ENCODE data around the gene CHIC2. TPM values are rescaled to one million over a fixed set of nuclear protein-coding genes. Genes with fewer than 3 reads are reported as not detected.

CHIC2 gene
- total RNA-seq, 1 experiment from 2014 or later, result 52.3 TPM

- TF ChIP-seq EZH2phosphoT487 (IDR thresholded peaks at IDR 0.05; ENCODE audit: borderline replicate concordance, low read length) (no peak), CTCF (conservative IDR thresholded peaks at IDR 0.05; ENCODE audit: low read depth, low read length) (no peak), EZH2 (IDR thresholded peaks at IDR 0.05; ENCODE audit: low read length, unreplicated experiment) (no peak)
- DNase-seq (peak; percentile 100), ATAC-seq (peak; percentile 86)
- Histone ChIP-seq H3K4me2 (ENCODE audit: low read length) (peak overlapping the region; percentile 76), H3K4me3 (ENCODE audit: low read length) (peak overlapping the region; percentile 24; the same call in 1 of the 2 replicates), H4K20me1 (ENCODE audit: low read length) (no peaks in the 10 kb centered on the region), H3K36me3 (ENCODE audit: low read depth, low read length) (no peaks in the 10 kb centered on the region), H3K9me2 (replicated peaks; ENCODE audit: low read length) (no peaks in the 10 kb centered on the region), H3K27ac (ENCODE audit: low read length) (peak overlapping the region; percentile 67), H3K9me3 (ENCODE audit: low read length) (no peaks in the 10 kb centered on the region), H3K79me2 (ENCODE audit: low read length) (0 out of 2 replicates have a peak, but pooled peaks cover 4% of the 10 kb centered on the region), H3K27me3 (ENCODE audit: low read length) (no peaks in the 10 kb centered on the region), H3K4me1 (ENCODE audit: insufficient read depth, low read length) (peaks cover 55% of the 10 kb centered on the region), H3K9ac (ENCODE audit: low read length) (no peak overlapping the region), H3F3A (ENCODE audit: low read length, unreplicated experiment) (peaks cover 5% of the 10 kb centered on the region), H2AFZ (ENCODE audit: low read length) (no peak overlapping the region)
- ChIA-PET POLR2A (ENCODE audit: unreplicated experiment) (no interaction called here), CTCF (no interaction called here)
- BruUV-seq (replicated peaks), result no TSS peak
- intact Hi-C loops (cut with micrococcal nuclease), result loop anchor here (1.0 kb wide), 2 partner anchors 19 to 152 kb away; no protein-coding TSS in a partner anchor
Measured at GRCh38 chr4:54082168-54082567, 17.8 kb upstream of the CHIC2 start.

DNA sequence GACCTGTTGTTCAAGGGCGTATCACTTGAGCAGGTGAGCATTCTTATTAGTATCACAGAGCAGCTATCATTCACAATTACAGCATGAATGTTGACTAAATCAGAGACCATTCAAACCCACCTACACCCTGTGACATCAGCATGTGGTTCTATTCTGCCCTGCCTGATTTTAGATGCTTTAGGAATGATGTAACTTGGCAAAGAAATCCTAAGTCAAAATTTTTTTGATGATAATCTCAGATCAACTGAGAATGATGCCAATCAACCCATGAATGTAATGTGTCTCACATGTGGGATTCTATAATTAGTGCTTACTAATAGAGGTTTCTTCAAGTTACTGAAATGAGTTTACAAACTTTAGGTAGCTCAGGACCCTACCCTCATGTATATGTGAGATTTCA lies 13.4 kb upstream of the CHIC2 start:
- H3K9me2 ChIP-seq (replicated peaks; ENCODE audit: low read length), result no peaks in the 10 kb centered on the region
- no peaks in the 10 kb centered on the region for H4K20me1 ChIP-seq (ENCODE audit: low read length)
- intact Hi-C loops (cut with micrococcal nuclease), result no loop called here
- DNase-seq (peak; percentile 70), ATAC-seq (no peak)
- no peaks in the 10 kb centered on the region for H3K9me3 ChIP-seq (ENCODE audit: low read length)
- H2AFZ ChIP-seq (ENCODE audit: low read length), result no peak overlapping the region
- H3K4me2 ChIP-seq (ENCODE audit: low read length), result peak overlapping the region; percentile 3; the same call in 1 of the 2 replicates
- BruUV-seq (replicated peaks), result no TSS peak
- no peak for TF ChIP-seq EZH2phosphoT487 (IDR thresholded peaks at IDR 0.05; ENCODE audit: borderline replicate concordance, low read length)
- H3K9ac ChIP-seq (ENCODE audit: low read length), result no peak overlapping the region
- no peaks in the 10 kb centered on the region for H3K36me3 ChIP-seq (ENCODE audit: low read depth, low read length)
- CTCF ChIA-PET, result no interaction called here
- peaks cover 5% of the 10 kb centered on the region for H3F3A ChIP-seq (ENCODE audit: low read length, unreplicated experiment)
- H3K4me1 ChIP-seq (ENCODE audit: insufficient read depth, low read length), result peaks cover 36% of the 10 kb centered on the region
- POLR2A ChIA-PET (ENCODE audit: unreplicated experiment), result no interaction called here
- no peaks in the 10 kb centered on the region for H3K27me3 ChIP-seq (ENCODE audit: low read length)
- no peak overlapping the region for H3K4me3 ChIP-seq (ENCODE audit: low read length)
- no peaks in the 10 kb centered on the region for H3K79me2 ChIP-seq (ENCODE audit: low read length)
- no peak overlapping the region for H3K27ac ChIP-seq (ENCODE audit: low read length)

DNA sequence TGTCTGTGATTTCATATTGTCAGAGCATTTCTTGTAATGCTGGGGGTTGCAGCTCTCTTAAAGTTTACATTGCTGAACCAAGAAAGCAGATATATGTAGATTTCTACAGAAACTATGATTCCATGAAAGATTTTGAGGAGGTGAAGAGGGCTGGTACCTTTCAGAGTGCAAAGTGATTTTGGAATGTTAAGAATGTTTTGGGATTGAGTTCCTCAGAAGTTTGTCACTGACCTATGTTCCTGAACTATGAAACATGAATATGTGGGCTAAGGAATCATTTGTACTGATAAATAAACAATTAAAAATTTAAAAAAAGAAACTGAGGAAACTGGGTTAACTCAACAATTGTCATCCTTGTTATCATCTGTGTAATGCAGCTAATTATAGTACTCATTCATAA lies 12.3 kb upstream of the CHIC2 start:
- H3K4me2 ChIP-seq (ENCODE audit: low read length), result peak overlapping the region; percentile 54
- no peaks in the 10 kb centered on the region for H3K79me2 ChIP-seq (ENCODE audit: low read length)
- no peaks in the 10 kb centered on the region for H3K36me3 ChIP-seq (ENCODE audit: low read depth, low read length)
- TF ChIP-seq EZH2 (IDR thresholded peaks at IDR 0.05; ENCODE audit: low read length, unreplicated experiment), result no peak
- no peak for TF ChIP-seq CTCF (conservative IDR thresholded peaks at IDR 0.05; ENCODE audit: low read depth, low read length)
- no peak for TF ChIP-seq EZH2phosphoT487 (IDR thresholded peaks at IDR 0.05; ENCODE audit: borderline replicate concordance, low read length)
- H3K9ac ChIP-seq (ENCODE audit: low read length), result no peak overlapping the region
- no peak overlapping the region for H3K27ac ChIP-seq (ENCODE audit: low read length)
- peaks cover 26% of the 10 kb centered on the region for H3K4me1 ChIP-seq (ENCODE audit: insufficient read depth, low read length)
- H3K4me3 ChIP-seq (ENCODE audit: low read length), result 0 out of 2 replicates have a peak overlapping the region, but pooled peaks have one; percentile 4
- H3F3A ChIP-seq (ENCODE audit: low read length, unreplicated experiment), result no peaks in the 10 kb centered on the region
- intact Hi-C loops (cut with micrococcal nuclease), result no loop called here
- no peaks in the 10 kb centered on the region for H3K9me3 ChIP-seq (ENCODE audit: low read length)
- BruUV-seq (replicated peaks), result no TSS peak
- DNase-seq (peak; percentile 63), ATAC-seq (peak; percentile 51)
- H3K27me3 ChIP-seq (ENCODE audit: low read length), result no peaks in the 10 kb centered on the region
- no peaks in the 10 kb centered on the region for H4K20me1 ChIP-seq (ENCODE audit: low read length)
- H3K9me2 ChIP-seq (replicated peaks; ENCODE audit: low read length), result no peaks in the 10 kb centered on the region
- ChIA-PET POLR2A (ENCODE audit: unreplicated experiment) (no interaction called here), CTCF (interaction anchor here (0.5 kb wide), 1 partner anchor 166 kb away, joined by 5 read pairs; no protein-coding TSS in a partner anchor)
- no peak overlapping the region for H2AFZ ChIP-seq (ENCODE audit: low read length)

Measured in PC-3 (cell line).